ENCODE measurements around the gene IGHMBP2.

IGHMBP2 gene

GRCh38 chr11:68928136-68928880 is 24.6 kb downstream of the IGHMBP2 start:
- no peak for DNase-seq

GRCh38 chr11:68929135-68929534 is 25.4 kb downstream of the IGHMBP2 start:
- no peak for DNase-seq

GRCh38 chr11:68929706-68930570 is 26.2 kb downstream of the IGHMBP2 start:
- no peak for DNase-seq

GRCh38 chr11:68930991-68931855 is 27.5 kb downstream of the IGHMBP2 start:
- DNase-seq = no peak

- no peak for DNase-seq
These were observed 28.2 kb downstream of the IGHMBP2 start for GRCh38 chr11:68931911-68932310.

- no peak for DNase-seq
These were observed 28.7 kb downstream of the IGHMBP2 start for GRCh38 chr11:68932358-68932757.

GRCh38 chr11:68932933-68933577 is 29.4 kb downstream of the IGHMBP2 start:
- no peak for DNase-seq

- no peak for DNase-seq
These were observed 30.1 kb downstream of the IGHMBP2 start for GRCh38 chr11:68933605-68934320.

- no peak for DNase-seq
These were observed 30.6 kb downstream of the IGHMBP2 start for GRCh38 chr11:68934321-68934645.

- no peak for DNase-seq
These were observed 31.0 kb downstream of the IGHMBP2 start for GRCh38 chr11:68934666-68935065.

- DNase-seq = no peak
These were observed 31.4 kb downstream of the IGHMBP2 start for GRCh38 chr11:68935066-68935465.

- DNase-seq = no peak
These were observed 32.0 kb downstream of the IGHMBP2 start for GRCh38 chr11:68935516-68936357.

- no peak for DNase-seq
These were observed 32.6 kb downstream of the IGHMBP2 start for GRCh38 chr11:68936358-68936636.

- DNase-seq = no peak
These were observed 33.3 kb downstream of the IGHMBP2 start for GRCh38 chr11:68936676-68937620.

GRCh38 chr11:68938088-68938487 is 34.4 kb downstream of the IGHMBP2 start:
- no peak for DNase-seq

- no peak for DNase-seq
These were observed 35.3 kb downstream of the IGHMBP2 start for GRCh38 chr11:68938816-68939582.

GRCh38 chr11:68939583-68940555 is 36.2 kb downstream of the IGHMBP2 start:
- no peak for DNase-seq
